ENCODE data around the gene CARD11.

DNA sequence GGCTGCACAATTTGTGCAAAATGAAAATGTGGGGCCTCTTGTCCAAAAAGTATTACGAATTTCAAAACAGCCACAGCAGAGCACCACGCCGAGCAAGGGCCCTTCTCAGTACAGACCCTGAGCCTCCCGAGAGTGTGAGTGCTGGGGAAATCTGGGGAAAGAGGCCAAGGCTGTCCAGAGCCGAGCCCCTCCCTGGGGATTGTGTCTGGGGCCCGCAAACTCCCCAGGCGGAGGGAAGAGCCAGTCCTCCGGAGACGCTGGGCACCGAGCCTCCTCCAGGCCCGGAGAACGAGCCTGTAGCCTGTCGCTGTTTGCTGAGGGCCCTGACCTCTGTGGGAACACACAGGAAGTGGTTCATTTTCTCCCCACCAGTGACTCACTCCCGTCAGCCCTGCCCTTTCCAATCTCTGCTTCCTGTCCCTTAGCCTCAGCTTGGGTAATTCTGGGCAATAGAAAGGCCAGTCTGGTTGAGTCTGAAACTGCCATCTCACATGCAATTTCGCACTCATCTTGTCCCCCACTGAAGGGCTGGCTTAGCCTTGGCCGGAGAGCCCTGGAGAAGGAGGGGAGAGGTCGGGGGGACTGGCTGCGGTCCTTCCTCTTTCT, 180.1 kb downstream of the CARD11 start:
- peak; percentile 81 to 85 for TF ChIP-seq POLR2A (IDR thresholded peaks at IDR 0.05)
- TF ChIP-seq, protein P1, sequence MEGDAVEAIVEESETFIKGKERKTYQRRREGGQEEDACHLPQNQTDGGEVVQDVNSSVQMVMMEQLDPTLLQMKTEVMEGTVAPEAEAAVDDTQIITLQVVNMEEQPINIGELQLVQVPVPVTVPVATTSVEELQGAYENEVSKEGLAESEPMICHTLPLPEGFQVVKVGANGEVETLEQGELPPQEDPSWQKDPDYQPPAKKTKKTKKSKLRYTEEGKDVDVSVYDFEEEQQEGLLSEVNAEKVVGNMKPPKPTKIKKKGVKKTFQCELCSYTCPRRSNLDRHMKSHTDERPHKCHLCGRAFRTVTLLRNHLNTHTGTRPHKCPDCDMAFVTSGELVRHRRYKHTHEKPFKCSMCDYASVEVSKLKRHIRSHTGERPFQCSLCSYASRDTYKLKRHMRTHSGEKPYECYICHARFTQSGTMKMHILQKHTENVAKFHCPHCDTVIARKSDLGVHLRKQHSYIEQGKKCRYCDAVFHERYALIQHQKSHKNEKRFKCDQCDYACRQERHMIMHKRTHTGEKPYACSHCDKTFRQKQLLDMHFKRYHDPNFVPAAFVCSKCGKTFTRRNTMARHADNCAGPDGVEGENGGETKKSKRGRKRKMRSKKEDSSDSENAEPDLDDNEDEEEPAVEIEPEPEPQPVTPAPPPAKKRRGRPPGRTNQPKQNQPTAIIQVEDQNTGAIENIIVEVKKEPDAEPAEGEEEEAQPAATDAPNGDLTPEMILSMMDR (IDR thresholded peaks at IDR 0.05): peak in 2 of 6 experiments; percentile 20
